GM19397 (cell line): Measurements from ENCODE around the gene NEK2.
"Not testable (repeated sequence)": the region's sequence is repeated elsewhere in the genome, so short reads cannot be mapped to it uniquely, and the experiment has no call there.

Source experiments
- ATAC-seq: cut with Tn5 transposase; IDR thresholded peaks from one replicate; pipeline ENCODE4 v1.9.1; 2021; ENCODE audit warnings: mild to moderate bottlenecking, moderate library complexity; ENCODE audit not compliant: unreplicated experiment

Gene NEK2

DNA sequence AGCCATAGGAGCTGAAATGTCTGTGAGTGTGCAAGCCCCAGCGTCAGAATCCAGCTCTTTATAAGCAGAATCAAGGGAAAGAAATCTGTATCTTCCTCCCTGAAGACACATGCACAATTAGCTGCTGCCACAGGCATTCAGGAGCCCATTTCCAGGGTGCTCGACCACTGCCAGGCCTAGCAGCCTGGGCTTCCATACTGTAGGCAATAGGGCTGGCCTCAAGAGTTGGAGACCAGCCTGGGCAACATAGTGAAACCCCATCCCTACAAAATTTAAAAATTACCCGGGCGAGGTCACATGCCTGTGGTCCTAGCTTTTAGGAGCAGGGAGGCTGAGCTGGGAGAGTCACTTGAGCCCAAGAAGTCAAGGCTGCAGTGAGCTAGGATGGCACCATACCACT is 41.0 kb downstream of the NEK2 start:
- ATAC-seq: no peak

DNA sequence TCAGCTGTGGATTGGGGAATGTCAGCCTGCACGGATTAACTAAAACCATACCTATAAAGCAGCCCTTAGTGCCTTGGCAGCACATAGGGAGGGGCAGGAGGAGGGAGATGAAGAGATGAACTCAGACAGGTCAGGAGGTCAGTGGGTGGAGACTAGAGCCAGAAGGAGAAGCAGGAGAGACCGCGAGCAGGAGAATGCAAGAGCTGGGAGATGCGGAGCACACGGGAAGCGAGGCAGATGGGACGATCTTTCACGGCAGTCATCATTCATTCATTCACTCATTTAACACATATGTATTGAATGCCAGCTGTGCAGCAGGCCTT is 41.9 kb downstream of the NEK2 start:
- ATAC-seq: no peak

DNA sequence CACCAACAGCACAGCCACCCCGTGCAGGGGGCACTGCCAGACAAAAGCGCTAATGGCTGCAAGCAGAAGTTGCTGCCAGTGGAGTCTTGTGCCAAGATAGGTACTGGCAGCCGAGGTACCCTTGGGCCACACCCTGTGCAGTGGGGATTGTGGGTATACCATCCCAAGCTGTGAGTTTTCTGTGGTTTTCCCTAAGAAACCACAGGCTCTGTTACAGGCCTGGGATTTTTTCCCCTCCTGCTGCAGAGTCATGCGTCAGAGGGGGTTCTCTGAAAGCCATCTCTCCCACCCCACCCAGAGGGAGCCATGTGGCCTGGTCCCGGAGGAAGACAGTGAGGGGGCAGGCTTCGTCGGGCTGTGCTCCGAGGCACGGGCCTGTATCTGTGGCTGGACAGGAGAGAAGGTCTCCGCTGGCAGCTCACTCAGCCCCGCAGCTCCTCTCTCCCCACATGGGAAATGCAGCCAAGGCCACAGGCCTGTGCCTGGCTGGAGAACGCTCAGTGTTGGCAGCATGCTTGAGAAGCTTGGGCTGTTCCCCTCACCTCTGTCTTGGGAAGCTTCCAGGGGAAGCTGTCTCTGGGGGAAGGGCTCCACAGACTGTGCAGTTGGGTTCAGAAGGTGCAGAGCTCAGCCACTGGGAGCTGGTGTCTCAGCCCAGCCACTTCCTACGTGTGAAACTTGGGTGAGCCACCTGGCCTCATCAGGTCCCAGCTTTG is 42.5 kb downstream of the NEK2 start:
- no peak for ATAC-seq

DNA sequence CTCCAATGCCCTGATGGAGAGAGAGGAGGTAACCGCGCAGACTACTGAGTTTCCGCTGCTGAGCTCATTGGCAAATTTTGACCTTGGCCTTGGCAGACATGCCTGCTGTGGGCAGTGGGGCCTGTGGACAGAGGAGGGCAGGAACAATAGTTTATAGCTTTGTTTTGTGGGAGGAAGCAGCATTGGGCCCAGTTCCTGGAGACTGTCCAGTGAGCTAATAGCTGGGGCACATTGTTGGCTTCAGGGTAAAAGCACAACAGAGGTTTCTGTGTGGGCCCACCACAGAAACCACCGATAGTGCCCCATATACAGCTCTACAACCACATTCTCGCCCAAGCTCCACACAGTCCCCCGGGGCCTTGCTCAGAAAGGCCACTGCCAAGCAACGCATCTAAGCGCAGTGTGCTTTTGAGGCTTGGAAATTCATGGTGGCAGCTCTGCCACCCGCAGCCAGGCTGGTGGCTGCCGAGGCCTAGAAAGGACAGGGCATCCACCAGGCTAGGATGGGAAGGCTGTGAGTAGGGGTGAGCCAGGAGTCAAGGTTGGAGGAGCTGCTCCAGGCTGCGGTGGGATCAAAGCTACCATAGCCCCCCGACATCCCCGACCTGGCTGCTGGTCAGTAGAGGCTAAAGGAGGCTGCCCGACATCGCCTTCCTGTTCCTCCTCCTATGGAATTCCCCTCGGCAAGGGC is 43.2 kb downstream of the NEK2 start:
- no peak for ATAC-seq

DNA sequence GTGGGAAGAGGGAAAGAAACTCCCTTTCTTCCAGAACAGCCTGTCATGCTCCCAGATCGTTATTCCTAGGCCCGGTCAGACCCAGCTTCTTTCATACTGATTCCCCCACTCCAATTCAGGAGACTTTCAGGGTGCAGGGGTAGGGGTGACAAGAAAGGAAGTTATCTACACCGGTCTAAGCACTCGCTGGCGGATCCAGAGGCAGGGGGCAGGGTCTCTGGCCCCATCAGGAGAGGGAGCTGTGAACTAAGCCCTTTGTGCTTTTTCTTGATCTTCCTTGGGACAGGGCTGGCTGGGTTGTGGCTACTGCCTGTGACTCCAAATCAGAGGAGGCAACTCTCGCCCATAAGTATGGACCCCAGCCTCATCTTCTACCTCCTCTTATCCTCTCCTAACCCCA is 44.3 kb downstream of the NEK2 start:
- ATAC-seq: no peak

DNA sequence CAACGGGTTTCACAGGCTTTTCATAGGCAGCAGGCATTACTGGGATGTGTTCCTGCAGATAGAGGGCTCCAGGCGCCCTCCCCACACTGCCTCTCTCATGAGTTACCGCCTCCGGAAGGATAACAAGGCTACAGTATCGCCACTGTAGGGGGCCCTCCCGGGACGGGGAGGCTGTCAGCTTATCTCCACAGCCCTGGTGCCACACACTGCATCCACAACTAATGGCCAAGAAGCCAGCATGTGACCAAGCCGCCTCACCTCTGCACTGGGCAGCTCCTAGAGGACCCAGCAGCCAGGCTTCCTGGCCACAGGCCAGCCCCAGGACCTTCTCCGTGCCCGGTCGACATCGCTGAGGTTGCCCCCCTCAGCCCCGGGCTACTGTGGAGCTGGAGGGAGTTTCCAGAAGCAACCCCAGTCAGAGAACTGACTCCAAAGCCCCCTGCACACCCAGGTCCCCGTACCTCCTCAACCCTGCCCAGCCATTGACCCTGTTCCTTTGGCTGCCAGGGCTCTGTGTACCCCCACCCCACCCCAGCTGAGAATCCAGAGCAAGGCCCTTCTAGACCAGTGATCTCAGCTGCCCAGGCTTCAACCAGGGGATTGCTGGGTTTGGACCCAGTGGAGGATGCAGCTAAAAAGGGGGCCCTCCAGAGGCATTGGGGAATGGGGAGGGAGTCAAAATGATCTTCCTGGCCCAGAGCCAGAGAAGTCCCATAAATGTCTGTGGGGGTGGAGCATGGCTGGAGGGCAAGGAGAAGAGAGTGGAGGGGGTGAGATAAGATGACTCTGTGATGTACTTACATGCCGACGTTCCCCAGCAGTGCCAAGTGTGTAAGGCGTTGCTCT is 45.0 kb downstream of the NEK2 start:
- no peak for ATAC-seq

DNA sequence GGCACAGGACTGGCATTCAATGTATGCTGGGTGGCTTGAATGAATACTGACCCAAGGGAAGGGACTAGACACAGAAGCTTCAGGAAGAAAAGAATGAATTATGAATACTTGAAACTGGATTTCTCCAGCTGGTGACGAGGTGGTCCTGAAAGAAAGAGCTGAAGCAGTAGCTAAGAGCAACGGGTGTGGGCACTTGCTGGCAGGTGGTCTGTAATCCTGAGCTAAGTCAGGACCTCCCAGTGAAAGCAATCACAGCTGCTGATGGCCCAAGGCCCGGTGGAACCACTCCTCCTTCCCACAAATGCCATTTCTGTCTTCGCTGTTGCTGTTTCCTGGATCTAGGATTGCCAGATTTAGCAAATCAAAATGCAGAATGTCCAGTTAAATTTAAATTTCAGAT is 47.0 kb downstream of the NEK2 start:
- no peak for ATAC-seq

DNA sequence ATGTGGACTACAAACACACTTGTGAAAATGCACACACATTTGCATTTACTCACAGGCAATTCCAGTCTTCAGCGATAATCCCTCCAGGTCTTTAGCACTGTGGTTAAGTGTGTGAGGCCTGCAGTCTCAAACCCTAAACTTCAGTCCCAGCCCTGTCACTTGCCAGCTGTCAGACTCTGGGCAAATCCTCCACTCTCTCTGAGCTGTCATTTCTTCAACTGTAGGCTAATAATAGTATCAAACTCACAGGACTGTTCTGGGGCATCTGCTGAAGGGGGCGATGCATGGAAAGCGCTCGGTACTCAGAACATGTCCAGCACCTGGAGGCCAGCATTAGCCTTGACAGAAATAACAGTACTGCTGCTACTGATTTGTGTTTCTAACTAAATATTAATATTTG is 48.2 kb downstream of the NEK2 start:
- no peak for ATAC-seq

DNA sequence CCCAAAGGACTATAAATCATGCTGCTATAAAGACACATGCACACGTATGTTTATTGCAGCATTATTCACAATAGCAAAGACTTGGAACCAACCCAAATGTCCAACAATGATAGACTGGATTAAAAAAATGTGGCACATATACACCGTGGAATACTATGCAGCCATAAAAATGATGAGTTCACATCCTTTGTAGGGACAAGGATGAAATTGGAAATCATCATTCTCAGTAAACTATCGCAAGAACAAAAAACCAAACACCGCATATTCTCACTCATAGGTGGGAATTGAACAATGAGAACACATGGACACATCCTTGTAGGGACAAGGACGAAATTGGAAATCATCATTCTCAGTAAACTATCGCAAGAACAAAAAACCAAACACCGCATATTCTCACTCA is 49.6 kb downstream of the NEK2 start:
- ATAC-seq: not testable (repeated sequence)

DNA sequence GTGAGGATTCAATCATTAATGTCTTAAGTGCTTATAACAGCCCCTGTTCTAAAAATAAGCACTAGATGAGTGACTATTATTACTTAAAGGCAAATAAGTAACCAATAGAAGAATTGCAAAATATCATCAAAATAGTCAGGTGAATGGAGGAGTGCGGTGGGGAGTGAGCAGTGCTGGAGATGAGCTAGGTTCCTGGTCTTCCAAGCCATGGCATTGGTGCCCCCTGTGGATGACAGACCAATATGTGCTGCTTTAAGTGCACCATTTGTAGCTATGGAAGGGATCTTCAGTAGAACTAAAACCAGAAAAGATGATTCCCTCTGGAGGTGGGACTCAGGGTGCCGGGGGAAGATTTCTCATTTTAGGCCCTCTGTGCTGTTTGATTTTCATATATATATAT is 50.4 kb downstream of the NEK2 start:
- ATAC-seq: no peak

DNA sequence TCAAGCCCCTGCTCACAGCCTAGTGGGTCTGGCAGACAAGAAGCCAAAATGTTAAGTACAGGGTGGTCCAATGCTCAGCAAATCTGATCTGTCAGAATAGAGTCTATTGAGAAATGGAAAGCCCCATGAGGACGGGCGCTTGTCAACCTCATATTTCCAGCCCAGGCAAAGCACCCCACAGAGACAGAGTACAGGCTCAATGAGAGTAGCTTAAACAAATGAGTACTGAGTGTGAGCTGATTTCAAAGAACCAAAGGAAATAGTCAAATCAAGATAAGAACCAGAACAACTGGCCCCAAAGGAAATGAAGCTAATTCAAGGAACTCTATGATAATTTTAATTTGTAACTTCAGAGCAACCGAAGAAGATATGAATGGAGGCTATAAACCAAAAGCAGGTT is 51.9 kb downstream of the NEK2 start:
- no peak for ATAC-seq

DNA sequence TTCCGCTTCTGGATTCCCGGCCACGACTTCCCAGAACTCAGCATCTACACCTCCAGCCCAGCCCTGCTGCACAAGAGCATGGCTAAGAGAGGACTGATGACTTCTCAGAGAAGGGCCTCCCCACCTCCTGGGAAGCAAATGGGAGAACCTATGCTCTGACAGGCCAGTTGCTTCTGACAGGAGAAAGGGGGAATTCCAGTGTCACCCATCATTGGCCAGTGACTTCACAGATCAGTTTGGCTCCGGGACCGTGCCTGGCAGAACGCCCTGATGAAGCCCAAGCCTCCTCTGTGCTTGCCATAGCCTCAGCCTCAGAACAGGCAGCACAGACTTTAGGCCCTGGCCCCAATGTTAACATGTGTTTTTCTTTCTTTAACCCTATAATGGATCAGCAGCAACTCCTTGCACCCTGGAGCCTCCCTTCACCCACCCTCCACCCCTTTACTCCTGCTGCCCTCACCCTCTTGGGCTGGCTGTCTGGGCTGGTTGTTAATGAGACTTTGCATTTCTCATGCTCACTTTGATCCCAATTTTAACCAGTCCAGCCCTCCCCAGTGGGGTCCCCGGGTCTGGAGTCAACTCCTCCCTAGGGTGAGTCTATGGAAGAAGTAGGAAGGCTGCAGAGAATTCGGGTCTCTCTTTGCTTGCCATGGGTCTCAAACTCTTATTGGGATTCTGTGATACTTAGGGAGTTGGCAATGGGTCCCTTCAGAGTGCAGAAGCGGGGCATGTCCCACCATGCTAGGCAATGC is 53.8 kb downstream of the NEK2 start:
- ATAC-seq: no peak

DNA sequence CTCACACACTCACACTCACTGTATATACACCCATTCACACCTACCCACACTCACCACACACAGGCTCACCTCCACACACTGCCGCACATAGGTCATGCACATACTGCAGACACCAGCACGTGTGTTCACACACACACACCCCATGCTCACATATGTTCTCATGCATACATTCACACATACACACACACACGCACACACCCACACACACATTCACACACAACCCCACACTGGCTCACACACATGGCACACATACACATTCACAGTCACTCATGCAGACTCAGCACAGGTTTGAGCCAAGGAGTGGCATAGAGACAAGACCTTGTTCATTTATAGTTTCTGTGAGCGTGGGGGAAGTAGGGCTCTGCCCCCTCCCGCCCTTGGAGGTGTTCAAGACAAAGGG is 55.3 kb downstream of the NEK2 start:
- no peak for ATAC-seq

DNA sequence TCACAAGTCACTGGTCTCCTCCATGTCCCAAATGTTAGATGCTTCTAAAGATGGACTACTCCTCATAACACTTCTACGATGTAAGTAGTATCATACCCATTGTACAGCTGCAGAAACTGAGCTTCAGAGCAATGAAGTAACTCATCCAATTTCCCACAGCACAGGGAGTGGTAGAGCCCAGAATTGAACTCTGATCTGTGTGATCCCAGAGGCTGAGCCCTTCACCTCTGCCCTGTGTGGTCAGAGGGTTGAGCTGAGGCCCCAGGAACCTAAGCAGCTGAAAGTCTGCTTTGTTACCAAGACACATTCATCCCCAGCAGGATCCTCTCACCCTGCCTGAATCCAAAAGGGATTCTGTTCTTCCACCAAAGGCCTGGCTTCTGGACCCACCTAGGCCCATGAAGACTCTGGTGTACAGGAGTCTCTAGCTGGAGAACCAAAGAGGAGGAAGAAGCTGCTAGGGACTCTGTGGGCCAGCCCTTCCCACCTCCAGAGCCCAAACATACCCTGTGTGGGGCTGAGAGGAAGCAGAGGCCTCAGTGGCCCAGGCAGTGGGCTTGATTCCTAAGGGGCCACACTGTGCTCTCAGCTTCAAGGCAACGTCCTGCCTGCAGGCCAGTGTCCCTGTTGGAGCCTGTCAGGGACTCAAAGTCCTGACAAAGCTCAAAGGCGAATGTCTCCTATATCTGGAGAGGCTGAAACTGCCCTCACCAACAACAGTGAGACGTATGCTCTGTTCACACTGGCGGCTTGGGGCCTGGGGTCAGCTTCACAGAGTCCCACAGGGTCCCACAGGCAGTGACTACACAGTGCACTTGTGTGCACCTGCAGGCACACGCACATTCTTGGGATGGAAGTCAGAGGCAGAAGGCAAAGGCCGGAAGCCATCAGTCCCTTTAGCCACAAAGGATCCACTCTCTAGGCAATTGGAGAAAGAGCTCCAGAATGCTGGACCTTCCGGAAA is 56.1 kb downstream of the NEK2 start:
- ATAC-seq: no peak

DNA sequence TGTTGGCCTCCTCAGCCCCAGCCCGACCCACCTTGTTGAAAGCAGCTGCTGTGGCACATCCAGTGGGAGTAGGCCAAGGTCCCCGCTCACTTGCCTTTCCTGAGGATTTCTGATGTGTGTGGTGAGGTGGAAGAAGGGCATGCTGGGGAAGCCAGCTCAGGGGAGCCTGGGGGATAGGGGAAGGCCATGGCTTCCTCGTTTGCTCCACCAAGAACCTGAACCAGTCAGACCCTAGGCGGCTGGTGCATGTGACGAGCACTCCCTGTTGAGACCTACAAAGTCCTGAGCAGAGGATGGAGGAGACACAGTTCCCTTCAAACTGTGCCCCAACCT is 58.5 kb downstream of the NEK2 start:
- no peak for ATAC-seq

DNA sequence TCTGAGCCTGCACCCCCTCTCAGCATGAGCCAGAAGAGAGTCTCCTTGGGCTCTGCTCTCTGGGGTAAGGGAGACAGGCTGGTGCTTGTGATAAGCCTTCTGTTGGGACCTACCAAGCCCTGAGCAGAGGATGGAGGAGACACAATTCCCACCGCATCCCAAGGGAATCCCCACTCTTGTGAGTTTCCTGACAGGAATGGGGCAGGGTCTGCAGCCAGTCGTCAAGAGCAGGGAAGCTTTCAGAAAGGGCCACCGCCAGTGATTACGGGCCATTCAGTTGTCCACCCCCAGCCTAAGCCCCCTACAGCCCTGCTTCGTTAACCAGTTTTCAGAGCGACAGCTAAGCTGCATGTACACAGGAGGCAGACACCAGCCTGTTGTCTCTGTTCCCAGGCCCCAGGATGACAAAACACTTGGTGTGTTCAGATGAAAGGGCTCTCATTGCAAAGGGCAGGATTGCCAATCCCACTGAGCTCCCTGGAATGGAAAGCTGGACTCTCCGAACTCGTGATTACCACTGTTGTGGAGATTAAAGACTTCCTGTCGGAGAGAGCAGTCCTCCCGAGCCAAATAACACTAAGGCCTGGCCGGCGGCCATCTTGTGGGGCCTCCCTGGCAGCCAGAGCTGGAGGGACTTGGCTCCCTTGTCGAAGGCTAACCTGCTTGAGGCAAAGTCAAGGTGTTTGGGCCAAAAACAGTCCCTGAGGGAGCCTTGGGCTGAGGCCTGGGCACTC is 59.0 kb downstream of the NEK2 start:
- ATAC-seq: no peak

DNA sequence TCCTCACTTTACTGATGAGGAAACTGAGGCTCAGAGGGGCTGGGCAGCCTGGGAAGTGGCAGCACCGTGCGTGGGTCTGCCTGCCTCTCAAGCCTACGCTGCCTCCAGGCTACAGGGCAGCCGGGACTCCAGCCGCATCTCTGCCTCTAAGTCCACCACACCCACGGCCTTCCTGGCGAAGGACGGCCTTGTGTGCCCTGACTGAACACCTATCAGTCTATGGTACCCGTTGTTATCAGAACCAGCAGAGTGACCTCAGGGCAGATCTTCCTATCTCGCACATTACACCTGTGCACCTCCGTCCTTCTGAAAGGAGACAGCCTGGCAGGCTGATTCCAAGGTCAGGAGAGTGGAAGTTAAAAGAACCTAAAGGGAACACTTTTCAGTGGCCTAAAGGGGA is 60.8 kb downstream of the NEK2 start:
- ATAC-seq: no peak

DNA sequence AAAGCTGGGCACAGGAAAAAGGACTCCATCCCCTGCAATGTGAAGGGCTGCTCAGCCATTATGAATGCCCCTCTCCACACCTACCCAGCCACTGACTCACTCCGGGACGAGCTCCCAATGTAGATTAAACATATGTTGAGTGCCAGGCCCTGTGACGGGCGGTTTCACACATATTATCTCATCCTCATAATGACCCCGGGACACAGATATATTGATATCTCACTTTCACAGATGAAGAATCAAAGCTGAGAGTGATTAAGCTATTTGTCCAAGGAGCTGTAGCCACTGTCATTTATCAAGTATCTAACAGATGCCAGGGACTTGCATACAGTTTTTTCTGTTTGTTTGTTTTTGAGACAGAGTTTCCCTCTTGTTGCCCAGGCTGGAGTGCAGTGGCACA is 61.5 kb downstream of the NEK2 start:
- no peak for ATAC-seq

DNA sequence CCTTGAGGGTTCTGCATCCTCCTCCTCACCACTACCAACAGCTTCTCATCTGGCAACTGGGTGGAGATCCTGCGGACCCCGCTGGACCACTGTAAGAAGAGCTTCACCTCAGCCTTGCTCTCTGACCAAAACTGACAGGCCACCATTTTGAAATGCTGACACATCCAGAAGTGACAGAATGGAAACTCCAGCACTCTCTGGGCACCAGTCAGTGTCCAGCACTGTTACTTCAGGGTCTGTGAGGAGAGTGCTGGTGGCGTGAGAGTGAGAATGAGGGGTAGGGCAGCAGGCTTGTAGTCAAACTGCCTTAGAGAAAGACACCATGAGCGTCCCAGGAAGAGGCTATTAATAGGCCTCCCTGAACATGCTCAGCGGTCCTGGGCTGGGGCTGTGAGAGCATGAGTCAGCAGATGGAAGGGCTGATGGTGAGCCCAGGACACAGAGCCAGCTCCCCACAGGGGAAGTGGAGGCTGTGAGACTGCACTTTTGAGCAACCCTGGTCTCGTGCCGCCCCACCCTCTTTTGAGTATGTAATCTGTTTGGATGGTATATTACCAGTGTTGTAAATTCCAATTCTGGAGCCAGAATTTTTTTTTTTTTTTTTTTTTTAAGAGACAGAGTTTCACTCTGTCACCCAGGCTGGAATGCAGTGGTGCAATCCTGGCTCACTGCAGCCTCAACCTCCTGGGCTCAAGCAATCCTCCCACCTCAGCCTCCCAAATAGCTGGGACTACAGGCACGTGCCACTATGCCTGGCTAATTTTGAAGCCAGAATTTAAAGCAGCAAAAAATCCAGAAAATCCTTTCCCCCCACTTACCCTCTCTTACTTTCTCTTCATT is 62.1 kb downstream of the NEK2 start:
- ATAC-seq: no peak
